ENCODE measurements around the gene TXNIP. TPM values are rescaled to one million over a fixed set of nuclear protein-coding genes. Genes with fewer than 3 reads are reported as not detected.

TXNIP gene
- total and polyA plus RNA-seq, 2 of the 4 experiments (the other 2 are of a cell fraction) = 36.4 to 77.2 TPM

DNA sequence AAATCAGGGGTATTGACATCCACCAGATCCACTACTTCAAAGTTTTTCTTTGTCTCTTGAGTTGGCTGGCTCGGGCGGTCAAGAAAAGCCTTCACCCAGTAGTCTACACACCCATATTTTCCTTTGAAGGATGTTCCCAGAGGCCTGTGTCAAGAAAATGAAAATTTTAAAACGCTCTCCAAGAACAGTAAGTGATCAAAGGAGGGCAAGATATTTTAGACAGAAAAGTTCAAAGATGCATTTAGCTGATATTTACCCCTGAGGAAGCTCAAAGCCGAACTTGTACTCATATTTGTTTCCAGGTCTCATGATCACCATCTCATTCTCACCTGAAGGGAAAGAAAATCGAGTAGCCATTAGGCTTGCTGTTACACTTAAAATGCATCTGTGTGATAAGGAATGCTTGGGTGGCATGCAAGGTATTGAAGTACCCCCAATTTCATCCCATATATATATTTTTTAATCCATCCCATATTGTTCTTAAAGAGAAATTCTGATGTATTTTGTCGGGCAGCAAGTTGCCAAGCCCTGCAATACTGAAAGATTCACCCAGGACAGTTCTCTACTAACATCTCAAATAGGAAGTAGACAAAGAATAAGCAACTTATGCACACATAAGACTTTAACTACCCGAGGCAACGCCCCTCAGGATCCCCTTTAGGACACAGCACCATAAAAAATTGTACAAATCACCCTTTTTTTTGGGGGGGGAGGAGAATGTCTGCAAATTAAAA, 1.1 kb downstream of the TXNIP start:
- Histone ChIP-seq H3K27ac (ENCODE audit: insufficient read depth, low read length) (peak overlapping the region; percentile 23; the same call in 1 of the 2 replicates), H4K20me1 (ENCODE audit: insufficient read depth, low read length) (peaks cover 12% of the 10 kb centered on the region; the same call in 1 of the 2 replicates), H3K4me3 (ENCODE audit: insufficient read depth, low read depth, low read length) (peak overlapping the region; percentile 87), H2AK9ac (replicated peaks; ENCODE audit: low read depth, low read length, poor library complexity) (no peak overlapping the region), H3K27me3 (ENCODE audit: control insufficient read depth, insufficient read depth, low read length) (no peaks in the 10 kb centered on the region), H3K4me2 (ENCODE audit: low read depth, low read length) (peak overlapping the region; percentile 92), H3K79me1 (ENCODE audit: low read depth in 1 of 2, low read length in 2 of 2) (peaks cover 22 to 35% of the 10 kb centered on the region in 2 experiments), H2AFZ (replicated peaks; ENCODE audit: low read length, poor library complexity) (no peak overlapping the region), H3K9me1 (ENCODE audit: insufficient read depth, low read length) (peaks cover 9% of the 10 kb centered on the region), H2AK5ac (ENCODE audit: low read depth, low read length) (no peak overlapping the region), H3K56ac (ENCODE audit: extremely low read depth, insufficient read depth, low read length) (peak overlapping the region; percentile 78), H4K8ac (ENCODE audit: low read depth in 2 of 2, low read length in 2 of 2) (peak overlapping the region; percentile 13 to 16; a peak in 1 of 4 replicates), H3K9ac (ENCODE audit: low read depth, low read length) (peak overlapping the region; percentile 97), H3K36me3 (ENCODE audit: control insufficient read depth, insufficient read depth, low read length) (peaks cover 13% of the 10 kb centered on the region), H2BK20ac (ENCODE audit: low read depth, low read length) (no peak overlapping the region), H2BK15ac (ENCODE audit: low read depth, low read length) (no peak overlapping the region), H4K91ac (ENCODE audit: insufficient read depth, low read depth, low read length) (no peak overlapping the region), H3K4me1 (ENCODE audit: control insufficient read depth, insufficient read depth, low read length) (peaks cover 10% of the 10 kb centered on the region), H3K23ac (ENCODE audit: low read depth, low read length) (peak overlapping the region; percentile 78), H3K18ac (ENCODE audit: low read depth, low read length) (peak overlapping the region; percentile 54; the same call in 1 of the 2 replicates), H3K9me3 (ENCODE audit: control insufficient read depth, insufficient read depth, low read length) (no peaks in the 10 kb centered on the region), H3K14ac (replicated peaks; ENCODE audit: low read depth, low read length) (peak overlapping the region; percentile 91; the same call in 1 of the 2 replicates), H4K5ac (ENCODE audit: low read depth, low read length) (no peak overlapping the region), H2BK5ac (ENCODE audit: low read depth, low read length, poor library complexity, severe bottlenecking) (peak overlapping the region; percentile 56), H2BK120ac (ENCODE audit: low read depth, low read length) (no peak overlapping the region), H3K4ac (ENCODE audit: low read depth, low read length) (no peak overlapping the region)
- ATAC-seq (ENCODE audit: low read depth) (no peak), DNase-seq (no peak)
- no CpG with 5 or more reads among the region's 8 CpGs for WGBS, 2 experiments (ENCODE audit: extremely low coverage in 2 of 2, insufficient read length in 1 of 2)
- in situ Hi-C loops (cut with MboI; ENCODE audit: low sequenced_read_pairs) (loop anchor here (5.0 kb wide), 1 partner anchor 78 kb away; the partner anchor contains the start of gene PEX11B), intact Hi-C loops (cut with micrococcal nuclease) (loop anchor here (1.0 to 5.0 kb wide), 2 partner anchors 16 to 78 kb away; partner anchors contain the start of gene PEX11B), dilution Hi-C loops (cut with HindIII; ENCODE audit: low sequenced_read_pairs, unreplicated experiment) (no loop called here)
- BruUV-seq (replicated peaks) = no TSS peak
- ChIA-PET CTCF (no interaction called here), POLR2A (ENCODE audit: unreplicated experiment) (no interaction called here)
- TF ChIP-seq POLR2A (IDR thresholded peaks at IDR 0.05; ENCODE audit: low read depth, low read length) (no peak), ELK1 (IDR thresholded peaks at IDR 0.05; ENCODE audit: borderline replicate concordance, low read depth, low read length) (no peak), MAFK (IDR thresholded peaks at IDR 0.05; ENCODE audit: low read depth, low read length) (no peak), SMC3 (IDR thresholded peaks at IDR 0.05; ENCODE audit: low read depth, low read length) (no peak), NFE2L2 (IDR thresholded peaks at IDR 0.05; ENCODE audit: low read depth, low read length) (no peak), MXI1 (IDR thresholded peaks at IDR 0.05; ENCODE audit: borderline replicate concordance, low read depth, low read length) (no peak), CEBPB (IDR thresholded peaks at IDR 0.05; ENCODE audit: low read depth, low read length) (no peak), BHLHE40 (IDR thresholded peaks at IDR 0.05; ENCODE audit: low read depth, low read length) (no peak), RFX5 (IDR thresholded peaks at IDR 0.05; ENCODE audit: low read depth, low read length) (no peak), USF2 (IDR thresholded peaks at IDR 0.05; ENCODE audit: low read depth, low read length) (no peak), RCOR1 (IDR thresholded peaks at IDR 0.05; ENCODE audit: insufficient replicate concordance, low read length) (no peak), CHD1 (IDR thresholded peaks at IDR 0.05; ENCODE audit: low read depth, low read length) (no peak), RAD21 (IDR thresholded peaks at IDR 0.05; ENCODE audit: low read length) (no peak)
- TF ChIP-seq, protein P1, sequence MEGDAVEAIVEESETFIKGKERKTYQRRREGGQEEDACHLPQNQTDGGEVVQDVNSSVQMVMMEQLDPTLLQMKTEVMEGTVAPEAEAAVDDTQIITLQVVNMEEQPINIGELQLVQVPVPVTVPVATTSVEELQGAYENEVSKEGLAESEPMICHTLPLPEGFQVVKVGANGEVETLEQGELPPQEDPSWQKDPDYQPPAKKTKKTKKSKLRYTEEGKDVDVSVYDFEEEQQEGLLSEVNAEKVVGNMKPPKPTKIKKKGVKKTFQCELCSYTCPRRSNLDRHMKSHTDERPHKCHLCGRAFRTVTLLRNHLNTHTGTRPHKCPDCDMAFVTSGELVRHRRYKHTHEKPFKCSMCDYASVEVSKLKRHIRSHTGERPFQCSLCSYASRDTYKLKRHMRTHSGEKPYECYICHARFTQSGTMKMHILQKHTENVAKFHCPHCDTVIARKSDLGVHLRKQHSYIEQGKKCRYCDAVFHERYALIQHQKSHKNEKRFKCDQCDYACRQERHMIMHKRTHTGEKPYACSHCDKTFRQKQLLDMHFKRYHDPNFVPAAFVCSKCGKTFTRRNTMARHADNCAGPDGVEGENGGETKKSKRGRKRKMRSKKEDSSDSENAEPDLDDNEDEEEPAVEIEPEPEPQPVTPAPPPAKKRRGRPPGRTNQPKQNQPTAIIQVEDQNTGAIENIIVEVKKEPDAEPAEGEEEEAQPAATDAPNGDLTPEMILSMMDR (conservative IDR thresholded peaks at IDR 0.05; ENCODE audit: low read depth, low read length) = no peak
